Activated T-helper 1 cell treated with anti-CD3 and anti-CD28 coated beads, Interleukin-2, amount 50 U/mL, for 16 hours (primary cell): ENCODE results near the gene MNX1.

ENCODE experiments used
- DNase-seq, 2 donors: peaks; one replicate each; pipeline ENCODE4 v3.0.0-alpha.2; 2020; ENCODE audit warnings: low read depth in 1 of 2, low spot score in 1 of 2

Gene MNX1

GRCh38 chr7:157003756-157004520 lies 6.5 kb downstream of the MNX1 start:
- DNase-seq: no peak

- DNase-seq: no peak
Measured at GRCh38 chr7:157003445-157003755, 7.1 kb downstream of the MNX1 start.

GRCh38 chr7:157002819-157003421 lies 7.5 kb downstream of the MNX1 start:
- DNase-seq: no peak

GRCh38 chr7:157001920-157002818 lies 8.3 kb downstream of the MNX1 start:
- no peak for DNase-seq

GRCh38 chr7:157000741-157001653 lies 9.5 kb downstream of the MNX1 start:
- DNase-seq: no peak

GRCh38 chr7:156999958-157000726 lies 10.3 kb downstream of the MNX1 start:
- no peak for DNase-seq

- DNase-seq: no peak
Measured at GRCh38 chr7:156998988-156999957, 11.2 kb downstream of the MNX1 start.

- DNase-seq: no peak
Measured at GRCh38 chr7:156994417-156994816, 16.0 kb downstream of the MNX1 start.

GRCh38 chr7:156993925-156994235 lies 16.6 kb downstream of the MNX1 start:
- no peak for DNase-seq

- DNase-seq: no peak
Measured at GRCh38 chr7:156993021-156993924, 17.2 kb downstream of the MNX1 start.

GRCh38 chr7:156989766-156990535 lies 20.5 kb downstream of the MNX1 start:
- DNase-seq: no peak

- DNase-seq: no peak
Measured at GRCh38 chr7:156988343-156989185, 21.9 kb downstream of the MNX1 start.

GRCh38 chr7:156986378-156986777 lies 24.1 kb downstream of the MNX1 start:
- no peak for DNase-seq

- DNase-seq: no peak
Measured at GRCh38 chr7:156985101-156985992, 25.1 kb downstream of the MNX1 start.

GRCh38 chr7:156984174-156984891 lies 26.1 kb downstream of the MNX1 start:
- DNase-seq: no peak
